Sigmoid colon (tissue), 7 donors: ENCODE measurements around the gene USP1. TPM values are rescaled to one million over a fixed set of nuclear protein-coding genes. Genes with fewer than 3 reads are reported as not detected.

ENCODE experiments used
- DNase-seq: peaks from one replicate; pipeline ENCODE4 v3.0.0-alpha.2; 2019
- H3K27ac ChIP-seq, 4 donors: fragments of 200-600 bp; sonication (generic); one replicate each; pipeline ENCODE4 v1.5.1; 2016 to 2019; ENCODE audit warnings: mild to moderate bottlenecking in 1 of 4
- H3K27me3 ChIP-seq, 3 donors: fragments of 200-600 bp; sonication (generic); one replicate each; pipeline ENCODE4 v1.5.1; 2019; ENCODE audit warnings: mild to moderate bottlenecking in 1 of 3
- H3K36me3 ChIP-seq, 4 donors: fragments of 200-600 bp; sonication (generic); one replicate each; pipeline ENCODE4 v1.5.1; 2016 to 2019
- H3K4me1 ChIP-seq, 4 donors: fragments of 200-600 bp; sonication (generic); one replicate each; pipeline ENCODE4 v1.5.1; 2017 to 2019
- H3K4me3 ChIP-seq, 4 donors: fragments of 200-600 bp; sonication (generic); one replicate each; pipeline ENCODE4 v1.5.1; 2017 to 2019; ENCODE audit warnings: mild to moderate bottlenecking in 2 of 4, moderate library complexity in 1 of 4
- H3K9me3 ChIP-seq, 4 donors: fragments of 200-600 bp in 3 of 4; sonication (generic) in 3 of 4; one replicate each; pipeline versions ENCODE4 v1.5.1 to v1.6.1; 2013 to 2019
- EP300 ChIP-seq, 4 donors: sonication (generic); formaldehyde crosslinking; IDR thresholded peaks; one replicate each; pipeline ENCODE4 v1.6.1; 2017; ENCODE audit warnings: antibody characterized with exemption in 4 of 4
- POLR2A ChIP-seq, 2 donors: fragments of 450-650 bp; IDR thresholded peaks; one replicate each; pipeline ENCODE4 v1.6.1; 2016; ENCODE audit warnings: antibody characterized with exemption in 2 of 2, mild to moderate bottlenecking in 2 of 2, moderate library complexity in 2 of 2
- POLR2AphosphoS5 ChIP-seq, 4 donors: sonication (generic); formaldehyde crosslinking; IDR thresholded peaks; one replicate each; pipeline ENCODE4 v1.6.1; 2017; ENCODE audit warnings: antibody characterized with exemption in 4 of 4
- WGBS, 2 donors: extraction: QIAGEN DNeasy Blood & Tissue Kit; methylation state at CpG; one replicate each; pipeline ENCODE4 v1.1.7; 2013; 5-methylcytosine and 5-hydroxymethylcytosine counted together
- intact Hi-C: fragments of 100-400 bp; cut with DNase I; formaldehyde crosslinking; loops from one replicate; pipeline ENCODE4 v1.15.1; 2023
- polyA plus RNA-seq, 3 donors: library from polyadenylated mRNA; stranded (reverse); fragments of 200-250 nt; gene quantifications; one replicate each; pipeline ENCODE4 v1.2.3, GENCODE V29; 2013
- total RNA-seq, 4 donors: library from RNA; depleted of rRNA; stranded (reverse); fragments of >200 nt; gene quantifications; one replicate each; pipeline ENCODE4 v1.1.0, GENCODE V29; 2016
- TF ChIP-seq, protein P1 (sequence below), 4 experiments: fragments of 450-650 bp in 3 of 4; fragments of 200-600 bp in 1 of 4; IDR thresholded peaks; one replicate each; pipeline ENCODE4 v1.5.1; 2016 to 2019; ENCODE audit warnings: antibody characterized with exemption in 4 of 4, mild to moderate bottlenecking in 3 of 4, moderate library complexity in 2 of 4
- donor health status: healthy with polysubstance abuse.
- donor health status: Bipolar disorder and iron deficiency.
- donor health status: healthy.

Gene USP1
- total and polyA plus RNA-seq, 7 donors, result 14.4 to 35.7 (median 20.5) TPM

DNA sequence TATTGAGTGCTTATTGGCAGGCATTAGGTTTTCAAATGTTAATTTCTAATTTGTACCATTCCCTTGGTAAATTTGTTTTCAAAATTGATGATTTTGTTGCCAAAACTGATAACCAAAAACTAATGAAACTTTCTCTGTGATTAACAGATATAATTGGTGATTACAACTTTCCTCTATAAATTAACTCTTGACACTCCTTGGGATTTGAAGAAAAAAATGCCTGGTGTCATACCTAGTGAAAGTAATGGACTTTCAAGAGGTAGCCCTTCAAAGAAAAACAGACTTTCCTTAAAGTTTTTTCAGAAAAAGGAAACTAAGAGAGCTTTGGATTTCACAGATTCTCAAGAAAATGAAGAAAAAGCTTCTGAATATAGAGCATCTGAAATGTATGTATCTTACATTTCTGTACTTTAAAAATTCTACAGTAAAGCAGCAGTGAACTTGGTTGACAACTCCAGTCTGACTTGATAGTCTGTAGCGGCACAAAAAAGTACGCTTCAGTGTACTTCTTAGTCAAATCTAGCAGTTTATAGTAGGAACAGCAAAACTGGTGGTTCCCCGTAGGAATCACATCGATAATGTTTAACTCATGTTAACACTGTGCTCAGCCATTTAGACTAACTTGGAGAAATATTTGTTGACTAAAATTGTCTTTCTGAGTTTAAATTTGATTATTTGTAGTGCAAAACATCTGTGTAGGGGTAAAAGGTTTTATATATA lies 3.0 kb downstream of the USP1 start:
- intact Hi-C loops, result loop anchor here (5.0 to 10.0 kb wide), 2 partner anchors 342 to 925 kb away; partner anchors contain the start of genes ALG6 and ATG4C
- peaks cover 0 to 36% (median 6%) of the 10 kb centered on the region in 4 donors for H3K36me3 ChIP-seq
- H3K9me3 ChIP-seq, result no peaks in the 10 kb centered on the region
- 11 to 43% methylated on average over 4 of the region's 4 CpGs for WGBS, 2 donors
- no peak for DNase-seq
- no peaks in the 10 kb centered on the region for H3K27me3 ChIP-seq
- no peak overlapping the region for H3K27ac ChIP-seq
- H3K4me1 ChIP-seq, result peaks cover 0 to 40% (median 30%) of the 10 kb centered on the region in 4 donors
- TF ChIP-seq POLR2AphosphoS5 (IDR thresholded peaks at IDR 0.05), result no peak
- no peak for TF ChIP-seq POLR2A (IDR thresholded peaks at IDR 0.05)
- TF ChIP-seq, protein P1, sequence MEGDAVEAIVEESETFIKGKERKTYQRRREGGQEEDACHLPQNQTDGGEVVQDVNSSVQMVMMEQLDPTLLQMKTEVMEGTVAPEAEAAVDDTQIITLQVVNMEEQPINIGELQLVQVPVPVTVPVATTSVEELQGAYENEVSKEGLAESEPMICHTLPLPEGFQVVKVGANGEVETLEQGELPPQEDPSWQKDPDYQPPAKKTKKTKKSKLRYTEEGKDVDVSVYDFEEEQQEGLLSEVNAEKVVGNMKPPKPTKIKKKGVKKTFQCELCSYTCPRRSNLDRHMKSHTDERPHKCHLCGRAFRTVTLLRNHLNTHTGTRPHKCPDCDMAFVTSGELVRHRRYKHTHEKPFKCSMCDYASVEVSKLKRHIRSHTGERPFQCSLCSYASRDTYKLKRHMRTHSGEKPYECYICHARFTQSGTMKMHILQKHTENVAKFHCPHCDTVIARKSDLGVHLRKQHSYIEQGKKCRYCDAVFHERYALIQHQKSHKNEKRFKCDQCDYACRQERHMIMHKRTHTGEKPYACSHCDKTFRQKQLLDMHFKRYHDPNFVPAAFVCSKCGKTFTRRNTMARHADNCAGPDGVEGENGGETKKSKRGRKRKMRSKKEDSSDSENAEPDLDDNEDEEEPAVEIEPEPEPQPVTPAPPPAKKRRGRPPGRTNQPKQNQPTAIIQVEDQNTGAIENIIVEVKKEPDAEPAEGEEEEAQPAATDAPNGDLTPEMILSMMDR (IDR thresholded peaks at IDR 0.05), result no peak
- TF ChIP-seq EP300 (IDR thresholded peaks at IDR 0.05), result no peak
- H3K4me3 ChIP-seq, result no peak overlapping the region

DNA sequence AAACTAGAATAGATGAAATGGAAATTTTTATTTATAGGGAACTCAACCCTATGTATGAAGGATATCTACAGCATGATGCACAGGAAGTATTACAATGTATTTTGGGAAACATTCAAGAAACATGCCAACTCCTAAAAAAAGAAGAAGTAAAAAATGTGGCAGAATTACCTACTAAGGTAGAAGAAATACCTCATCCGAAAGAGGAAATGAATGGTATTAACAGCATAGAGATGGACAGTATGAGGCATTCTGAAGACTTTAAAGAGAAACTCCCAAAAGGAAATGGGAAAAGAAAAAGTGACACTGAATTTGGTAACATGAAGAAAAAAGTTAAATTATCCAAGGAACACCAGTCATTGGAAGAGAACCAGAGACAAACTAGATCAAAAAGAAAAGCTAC lies 7.9 kb downstream of the USP1 start:
- Histone ChIP-seq H3K27ac (no peak overlapping the region), H3K9me3 (no peaks in the 10 kb centered on the region), H3K27me3 (no peaks in the 10 kb centered on the region), H3K4me1 (peaks cover 0 to 13% (median 5%) of the 10 kb centered on the region in 4 donors), H3K36me3 (peaks cover 10 to 85% (median 32%) of the 10 kb centered on the region in 4 donors), H3K4me3 (no peak overlapping the region)
- intact Hi-C loops, result no loop called here
- 87 to 93% methylated on average over 1 of the region's 1 CpG for WGBS, 2 donors
- TF ChIP-seq EP300 (IDR thresholded peaks at IDR 0.05), result no peak
- no peak for TF ChIP-seq POLR2A (IDR thresholded peaks at IDR 0.05)
- no peak for TF ChIP-seq POLR2AphosphoS5 (IDR thresholded peaks at IDR 0.05)
- TF ChIP-seq, protein P1 (IDR thresholded peaks at IDR 0.05), result no peak
- no peak for DNase-seq

DNA sequence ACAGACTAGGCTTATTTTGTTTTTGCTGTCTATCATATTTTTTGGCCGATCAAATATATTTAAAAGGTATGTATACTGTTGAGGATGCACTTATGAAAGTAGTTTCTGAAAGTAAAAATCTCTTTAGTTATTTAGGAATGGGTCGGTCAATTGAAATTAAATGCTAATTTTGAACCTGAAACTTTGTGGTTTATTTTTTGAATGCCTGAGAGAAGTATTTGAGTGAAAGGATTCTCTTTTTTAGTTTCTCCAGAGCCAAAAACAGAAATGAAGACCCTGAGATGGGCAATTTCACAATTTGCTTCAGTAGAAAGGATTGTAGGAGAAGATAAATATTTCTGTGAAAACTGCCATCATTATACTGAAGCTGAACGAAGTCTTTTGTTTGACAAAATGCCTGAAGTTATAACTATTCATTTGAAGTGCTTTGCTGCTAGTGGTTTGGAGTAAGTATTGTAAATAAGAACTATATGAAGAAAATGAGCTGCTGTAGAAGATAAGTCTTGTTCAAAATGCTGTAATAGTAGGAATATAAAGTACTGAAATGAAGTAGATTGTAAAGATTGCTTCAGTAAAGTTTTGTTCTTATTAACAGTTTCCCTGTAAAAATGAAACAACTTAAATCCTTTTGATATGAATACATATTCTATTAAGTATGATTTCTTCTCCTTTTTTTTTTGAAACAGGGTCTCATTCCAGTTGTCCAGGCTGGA lies 11.5 kb downstream of the USP1 start:
- intact Hi-C loops, result no loop called here
- H3K36me3 ChIP-seq, result peaks cover 10 to 98% (median 33%) of the 10 kb centered on the region in 4 donors
- no peak overlapping the region for H3K4me3 ChIP-seq
- H3K9me3 ChIP-seq, result no peaks in the 10 kb centered on the region
- no peak overlapping the region for H3K27ac ChIP-seq
- whole genome bisulfite sequencing, 2 donors, result 86 to 87% methylated on average over 3 of the region's 3 CpGs
- H3K27me3 ChIP-seq, result no peaks in the 10 kb centered on the region
- no peak for DNase-seq
- TF ChIP-seq POLR2A (IDR thresholded peaks at IDR 0.05) (no peak), POLR2AphosphoS5 (IDR thresholded peaks at IDR 0.05) (no peak), EP300 (IDR thresholded peaks at IDR 0.05) (no peak)
- TF ChIP-seq, protein P1 (IDR thresholded peaks at IDR 0.05), result no peak
- no peaks in the 10 kb centered on the region for H3K4me1 ChIP-seq

DNA sequence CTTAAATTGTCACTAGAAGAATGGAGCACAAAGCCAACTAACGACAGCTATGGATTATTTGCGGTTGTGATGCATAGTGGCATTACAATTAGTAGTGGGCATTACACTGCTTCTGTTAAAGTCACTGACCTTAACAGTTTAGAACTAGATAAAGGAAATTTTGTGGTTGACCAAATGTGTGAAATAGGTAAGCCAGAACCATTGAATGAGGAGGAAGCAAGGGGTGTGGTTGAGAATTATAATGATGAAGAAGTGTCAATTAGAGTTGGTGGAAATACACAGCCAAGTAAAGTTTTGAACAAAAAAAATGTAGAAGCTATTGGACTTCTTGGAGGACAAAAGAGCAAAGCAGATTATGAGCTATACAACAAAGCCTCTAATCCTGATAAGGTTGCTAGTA lies 13.5 kb downstream of the USP1 start:
- Histone ChIP-seq H3K27ac (no peak overlapping the region), H3K4me3 (no peak overlapping the region), H3K27me3 (no peaks in the 10 kb centered on the region), H3K36me3 (peaks cover 7 to 94% (median 33%) of the 10 kb centered on the region in 4 donors), H3K4me1 (no peaks in the 10 kb centered on the region), H3K9me3 (no peaks in the 10 kb centered on the region)
- no peak for TF ChIP-seq POLR2AphosphoS5 (IDR thresholded peaks at IDR 0.05)
- TF ChIP-seq, protein P1 (IDR thresholded peaks at IDR 0.05), result no peak
- no peak for TF ChIP-seq POLR2A (IDR thresholded peaks at IDR 0.05)
- no peak for TF ChIP-seq EP300 (IDR thresholded peaks at IDR 0.05)
- 78 to 87% methylated on average over 2 of the region's 2 CpGs for WGBS, 2 donors
- no peak for DNase-seq
- intact Hi-C loops, result no loop called here
